ENCODE measurements around the gene LRPPRC.

Gene LRPPRC

GRCh38 chr2:43872151-43872550, 123.6 kb downstream of the LRPPRC start:
- DNase-seq (ENCODE audit: extremely low read depth in 1 of 2, low read depth in 1 of 2), result no peak

- DNase-seq (ENCODE audit: extremely low read depth in 1 of 2, low read depth in 1 of 2), result no peak
Observed at GRCh38 chr2:43855292-43855691, 140.5 kb downstream of the LRPPRC start.

GRCh38 chr2:43854671-43855070, 141.1 kb downstream of the LRPPRC start:
- no peak for DNase-seq (ENCODE audit: extremely low read depth in 1 of 2, low read depth in 1 of 2)

DNA sequence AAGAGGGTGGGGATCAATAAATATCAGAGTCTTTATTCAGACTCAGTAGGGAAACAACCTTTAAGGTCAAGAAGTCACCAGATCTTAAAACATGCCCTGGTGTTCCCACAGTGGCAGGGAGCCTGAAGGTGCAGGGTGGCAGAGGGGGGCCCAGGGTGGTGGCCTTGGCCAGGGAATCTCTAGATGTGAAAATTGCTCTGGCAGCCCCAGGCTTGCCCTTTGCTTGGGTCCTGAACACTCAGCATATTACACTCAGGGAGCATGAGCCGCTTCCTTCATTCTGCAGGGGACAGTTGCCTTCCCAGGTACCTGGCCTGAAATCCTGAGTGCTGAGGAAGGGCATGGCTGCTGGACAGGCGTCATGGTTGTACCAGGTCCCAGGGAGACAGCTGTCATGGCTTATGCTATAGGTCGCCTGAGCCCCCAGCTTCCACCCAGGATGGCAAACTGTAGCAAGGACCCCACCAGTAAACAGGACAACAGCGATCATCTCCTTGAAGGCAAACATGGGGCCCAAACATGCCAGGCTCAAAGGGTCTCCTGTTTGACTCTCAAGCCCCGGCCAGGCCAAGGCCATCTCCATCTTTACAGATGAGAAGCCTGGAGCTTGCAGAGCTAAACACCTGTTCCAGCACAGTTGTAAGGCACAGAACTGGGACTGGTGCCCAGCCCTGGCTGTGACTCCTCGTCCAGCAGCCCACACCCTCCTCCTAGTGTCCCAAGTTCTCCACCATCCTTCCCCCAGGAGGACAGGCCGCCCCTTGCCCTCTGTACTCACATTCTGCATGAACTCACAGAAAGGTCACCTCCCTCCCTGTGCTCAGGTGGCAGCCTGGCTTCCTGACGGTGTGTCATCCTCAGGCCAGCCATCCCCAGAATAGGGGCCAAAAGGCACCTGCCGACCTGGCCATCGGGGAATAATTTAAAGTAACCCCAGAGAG, 142.4 kb downstream of the LRPPRC start:
- no peak for DNase-seq (ENCODE audit: extremely low read depth in 1 of 2, low read depth in 1 of 2)

DNA sequence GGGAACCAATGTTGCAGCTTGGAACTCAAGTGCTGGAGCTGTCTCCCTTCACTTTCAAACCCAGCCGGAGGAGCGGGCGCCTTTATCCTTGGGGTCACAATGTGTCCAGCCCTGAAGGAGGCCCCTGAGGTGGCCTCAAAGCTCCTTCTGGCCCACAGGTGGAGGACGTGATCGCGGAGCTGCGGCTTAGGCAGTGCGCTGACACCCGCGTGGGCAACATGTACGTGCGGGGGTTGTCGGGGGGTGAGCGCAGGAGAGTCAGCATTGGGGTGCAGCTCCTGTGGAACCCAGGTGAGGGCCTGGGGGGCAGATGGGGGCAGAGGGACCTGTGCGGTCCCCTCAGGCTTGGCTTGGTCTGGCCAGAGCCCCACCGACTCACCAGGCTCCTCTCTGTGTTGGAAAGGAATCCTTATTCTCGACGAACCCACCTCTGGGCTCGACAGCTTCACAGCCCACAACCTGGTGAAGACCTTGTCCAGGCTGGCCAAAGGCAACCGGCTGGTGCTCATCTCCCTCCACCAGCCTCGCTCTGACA, 143.5 kb downstream of the LRPPRC start:
- DNase-seq (ENCODE audit: extremely low read depth in 1 of 2, low read depth in 1 of 2), result no peak

DNA sequence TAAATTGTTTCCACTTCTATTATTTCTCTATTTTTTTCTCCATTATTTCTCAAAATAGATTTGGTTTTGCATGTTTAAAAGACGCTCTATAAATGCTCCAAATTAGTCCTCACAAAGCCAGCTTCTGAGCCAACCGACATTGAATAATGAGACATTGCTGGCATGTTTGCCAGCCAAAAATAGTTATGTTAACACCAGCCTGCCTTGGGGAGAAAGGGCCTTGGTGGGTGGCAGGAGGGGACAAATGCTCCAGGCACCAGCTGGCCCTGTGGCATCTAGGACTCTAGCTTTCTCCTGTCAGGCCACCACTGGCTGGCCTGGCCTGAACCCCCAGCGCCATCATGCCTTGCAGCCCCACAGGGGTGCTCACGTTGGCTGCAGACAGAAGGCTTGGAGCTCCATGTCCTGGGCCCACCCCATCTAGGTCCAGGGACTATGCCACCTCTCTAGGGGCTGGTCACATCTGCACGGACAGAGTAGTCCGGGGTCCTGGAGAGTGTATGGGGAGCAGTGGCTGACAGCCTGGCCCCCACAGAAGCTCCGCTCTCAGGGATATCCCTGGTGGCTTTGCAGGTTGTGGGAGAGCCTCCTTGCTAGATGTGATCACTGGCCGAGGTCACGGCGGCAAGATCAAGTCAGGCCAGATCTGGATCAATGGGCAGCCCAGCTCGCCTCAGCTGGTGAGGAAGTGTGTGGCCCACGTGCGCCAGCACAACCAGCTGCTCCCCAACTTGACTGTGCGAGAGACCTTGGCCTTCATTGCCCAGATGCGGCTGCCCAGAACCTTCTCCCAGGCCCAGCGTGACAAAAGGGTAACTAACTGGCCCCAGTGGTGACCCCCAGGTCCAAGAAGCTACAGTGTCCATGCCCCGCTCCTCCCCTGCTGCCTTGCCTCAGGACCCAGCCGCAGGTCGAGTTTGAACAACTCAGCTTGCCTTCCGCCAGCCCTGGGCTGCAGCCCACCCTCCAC, 144.5 kb downstream of the LRPPRC start:
- DNase-seq (ENCODE audit: extremely low read depth in 1 of 2, low read depth in 1 of 2), result no peak

DNA sequence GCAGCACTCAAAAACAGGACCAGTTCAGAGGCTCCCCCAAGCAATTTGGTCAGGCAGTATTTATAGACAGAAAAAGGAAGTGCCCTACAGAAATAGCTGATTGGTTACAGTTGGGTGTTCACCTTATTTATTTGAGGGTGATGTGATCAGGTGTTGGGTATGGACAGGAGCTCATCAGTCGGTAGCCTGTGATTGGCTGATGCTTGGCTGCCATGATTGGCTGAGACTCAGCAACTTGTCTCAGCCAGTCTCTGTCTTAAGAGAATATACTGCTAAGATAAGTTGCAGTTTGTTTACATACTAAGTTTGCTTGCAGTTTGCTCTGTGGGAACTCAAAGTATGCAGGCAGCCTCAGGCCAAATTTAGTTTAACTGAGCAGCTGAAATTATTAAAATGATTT, 147.6 kb downstream of the LRPPRC start:
- no peak for DNase-seq (ENCODE audit: extremely low read depth in 1 of 2, low read depth in 1 of 2)

- DNase-seq (ENCODE audit: extremely low read depth in 1 of 2, low read depth in 1 of 2), result no peak
Observed at GRCh38 chr2:43846140-43846793, 149.5 kb downstream of the LRPPRC start.

DNA sequence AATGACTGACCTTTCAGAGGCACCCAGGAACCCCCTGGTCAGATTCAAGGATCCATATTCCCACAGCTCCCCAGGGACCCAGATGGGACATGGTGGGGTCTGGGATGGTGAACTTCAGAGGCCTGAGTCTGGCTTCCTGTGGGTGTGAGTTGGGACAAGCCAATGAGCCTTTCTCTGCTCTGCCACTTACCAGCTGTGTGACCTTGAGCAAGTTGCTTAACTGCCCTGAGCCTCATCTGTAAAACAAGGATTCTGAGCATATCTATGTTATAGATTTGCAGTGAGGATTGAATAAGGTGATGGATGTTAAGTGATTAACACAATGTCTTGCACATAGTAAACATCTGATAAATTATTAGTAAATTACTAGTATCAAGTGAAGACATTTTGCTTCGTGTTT, 150.6 kb downstream of the LRPPRC start:
- DNase-seq (ENCODE audit: extremely low read depth in 1 of 2, low read depth in 1 of 2), result no peak

- DNase-seq (ENCODE audit: extremely low read depth in 1 of 2, low read depth in 1 of 2), result no peak
Observed at GRCh38 chr2:43842866-43843226, 152.9 kb downstream of the LRPPRC start.

DNA sequence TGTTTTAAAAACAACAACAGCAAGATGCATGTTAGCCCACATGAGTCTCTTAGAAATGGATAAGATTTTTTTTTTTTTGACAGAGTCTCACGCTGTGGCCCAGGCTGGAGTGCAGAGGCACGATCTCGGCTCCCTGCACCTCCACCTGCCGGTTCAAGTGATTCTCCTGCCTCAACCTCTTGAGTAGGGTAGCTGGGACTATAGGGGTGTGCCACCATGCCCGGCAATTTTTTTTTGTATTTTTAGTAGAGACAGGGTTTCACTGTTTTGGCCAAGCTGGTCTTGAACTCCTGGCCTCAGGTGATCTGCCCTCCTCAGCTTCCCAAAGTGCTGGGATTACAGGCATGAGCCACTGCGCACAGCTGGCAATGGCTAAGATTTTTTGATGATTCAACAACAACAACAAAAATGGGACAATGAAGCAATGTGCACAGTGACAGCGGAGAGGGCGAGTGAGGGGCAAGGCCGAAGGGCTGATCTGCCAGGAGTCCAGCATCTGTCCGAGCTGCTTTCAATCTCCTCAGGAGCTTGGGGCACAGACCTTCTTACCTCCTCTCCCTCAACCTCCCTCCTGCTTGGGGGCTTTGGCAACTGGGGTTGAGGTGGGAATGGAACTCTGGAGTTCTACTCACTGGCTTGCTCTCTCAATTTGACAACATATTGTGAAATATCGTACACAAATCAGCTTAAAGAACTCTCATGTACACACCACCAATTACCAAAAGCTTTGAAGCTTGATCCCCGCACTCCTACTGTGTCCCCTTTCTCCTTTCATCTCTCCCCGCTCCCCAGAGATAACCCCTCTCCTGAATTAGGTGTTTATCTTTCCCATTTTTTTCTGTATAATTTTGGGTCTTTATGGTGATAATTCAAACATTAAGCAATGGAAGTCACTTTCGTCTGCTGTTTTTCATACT, 153.6 kb downstream of the LRPPRC start:
- no peak for DNase-seq (ENCODE audit: extremely low read depth in 1 of 2, low read depth in 1 of 2)

DNA sequence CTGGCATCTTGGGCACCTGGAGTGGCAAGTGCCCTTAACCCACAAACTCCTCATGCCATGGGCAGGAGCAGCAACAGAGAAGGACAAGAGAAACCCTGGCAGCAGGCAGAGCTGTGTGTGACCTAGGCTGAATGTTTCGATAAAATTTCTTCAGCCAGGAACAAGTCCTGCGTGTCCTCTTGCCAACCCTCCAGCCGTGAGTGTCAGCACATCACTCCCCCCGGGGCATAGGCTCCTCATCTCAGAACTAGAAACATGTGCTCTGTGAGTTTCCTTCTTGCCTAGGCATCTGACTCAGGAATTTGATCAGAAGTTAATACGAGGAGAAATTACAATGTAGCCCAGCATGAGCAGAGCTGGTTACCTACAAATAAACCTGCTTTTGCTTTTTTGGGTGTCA, 154.8 kb downstream of the LRPPRC start:
- no peak for DNase-seq (ENCODE audit: extremely low read depth in 1 of 2, low read depth in 1 of 2)

- no peak for DNase-seq (ENCODE audit: extremely low read depth in 1 of 2, low read depth in 1 of 2)
Observed at GRCh38 chr2:43839776-43840564, 155.8 kb downstream of the LRPPRC start.

DNA sequence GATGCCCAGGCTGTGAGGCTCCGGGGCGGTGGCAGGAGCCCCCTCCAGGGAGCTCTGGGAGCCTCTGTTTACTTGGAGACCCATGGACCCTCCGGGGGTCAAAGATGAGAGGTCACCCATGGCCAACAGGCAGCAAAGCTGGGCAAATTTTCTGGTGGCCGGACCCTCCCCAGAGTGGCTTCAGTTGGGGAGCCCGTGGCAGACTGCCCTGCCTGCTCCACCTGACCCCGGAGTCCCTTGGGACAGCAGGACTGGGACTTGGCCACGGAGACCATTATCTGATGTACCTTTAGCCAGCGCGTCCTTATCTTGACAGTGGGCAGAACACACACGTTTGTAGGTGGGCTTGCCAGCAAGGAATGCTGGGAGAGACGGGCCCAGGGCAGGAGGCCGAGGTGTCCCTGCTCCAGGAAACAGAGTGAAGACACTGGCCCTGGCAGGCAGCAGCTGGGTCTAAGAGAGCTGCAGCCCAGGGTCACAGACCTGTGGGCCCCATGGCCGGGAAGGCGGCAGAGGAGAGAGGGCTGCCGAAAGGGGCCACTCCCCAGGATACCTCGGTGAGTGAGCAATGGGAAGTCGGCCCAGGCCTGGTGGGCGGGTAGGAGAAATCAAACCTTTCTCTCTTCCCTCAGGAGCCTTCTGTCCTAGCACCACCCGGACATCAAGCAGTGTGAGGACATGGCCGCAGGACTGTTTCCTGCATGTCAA, 157.1 kb downstream of the LRPPRC start, which contains the start of the genes ABCG5 and ABCG8:
ABCG5 (minus strand) TSS at position 280 of the 708 bp plus-strand sequence; CDS start at position 120, 160 bp downstream.
ABCG8 (plus strand) TSS at position 412 of the 708 bp plus-strand sequence; CDS start at position 495, 83 bp downstream.
- DNase-seq (ENCODE audit: extremely low read depth in 1 of 2, low read depth in 1 of 2), result no peak

- no peak for DNase-seq (ENCODE audit: extremely low read depth in 1 of 2, low read depth in 1 of 2)
Observed at GRCh38 chr2:43837831-43838559, 157.8 kb downstream of the LRPPRC start.

GRCh38 chr2:43837033-43837432, 158.8 kb downstream of the LRPPRC start:
- DNase-seq (ENCODE audit: extremely low read depth in 1 of 2, low read depth in 1 of 2), result no peak

All from activated CD8-positive, alpha-beta memory T cell treated with anti-CD3 and anti-CD28 coated beads for 1 hour (primary cell).